Mononuclear cell (primary cell): ENCODE data around the gene KRTAP12-3. TPM values are rescaled to one million over a fixed set of nuclear protein-coding genes. Genes with fewer than 3 reads are reported as not detected.
"Not testable (repeated sequence)": the region's sequence is repeated elsewhere in the genome, so short reads cannot be mapped to it uniquely, and the experiment has no call there.

Experiments
- H3K27me3 ChIP-seq: 2 replicates; pipeline ENCODE4 v1.6.0; 2011; ENCODE audit warnings: low read length, control low read depth; ENCODE audit not compliant: insufficient read depth
- H3K4me1 ChIP-seq: 2 replicates; pipeline ENCODE4 v1.5.1; 2011; ENCODE audit warnings: mild to moderate bottlenecking, low read length, control low read depth; ENCODE audit not compliant: insufficient read depth
- H3K4me3 ChIP-seq: 2 replicates; pipeline ENCODE4 v1.5.1; 2011; ENCODE audit warnings: mild to moderate bottlenecking, low read length, moderate library complexity
- H3K9me3 ChIP-seq: 2 replicates; pipeline ENCODE4 v1.5.1; 2011; ENCODE audit warnings: low read depth, mild to moderate bottlenecking, control low read depth, low read length
- total RNA-seq: library from RNA; depleted of rRNA; stranded (reverse); fragments of >200 nt; gene quantifications from one replicate; pipeline ENCODE4 v1.2.3, GENCODE V29; 2012

Gene KRTAP12-3
- total RNA-seq, 1 donor: not detected

GRCh38 chr21:44696572-44696971, 38.8 kb downstream of the KRTAP12-3 start:
- Histone ChIP-seq H3K9me3 (peaks cover 14% of the 10 kb centered on the region), H3K4me1 (no peaks in the 10 kb centered on the region), H3K4me3 (no peak overlapping the region), H3K27me3 (peaks cover 15% of the 10 kb centered on the region)

GRCh38 chr21:44697172-44697810, 39.6 kb downstream of the KRTAP12-3 start, which contains the start of gene KRTAP10-12:
KRTAP10-12 (plus strand) TSS chr21:44697172; CDS start chr21:44697202, 30 bp downstream.
- Histone ChIP-seq H3K27me3 (peaks cover 15% of the 10 kb centered on the region), H3K9me3 (peaks cover 13% of the 10 kb centered on the region)
- H3K4me3 ChIP-seq, H3K4me1 ChIP-seq: not testable (repeated sequence)

- Histone ChIP-seq H3K9me3 (peaks cover 6% of the 10 kb centered on the region), H3K4me1 (no peaks in the 10 kb centered on the region), H3K27me3 (peaks cover 15% of the 10 kb centered on the region), H3K4me3 (no peak overlapping the region)
These were observed 40.3 kb downstream of the KRTAP12-3 start for GRCh38 chr21:44697811-44698734.

- Histone ChIP-seq H3K9me3 (no peaks in the 10 kb centered on the region), H3K27me3 (peaks cover 23% of the 10 kb centered on the region), H3K4me3 (no peak overlapping the region), H3K4me1 (no peaks in the 10 kb centered on the region)
These were observed 41.8 kb downstream of the KRTAP12-3 start for GRCh38 chr21:44699502-44700001.

- no peak overlapping the region for H3K4me3 ChIP-seq
- H3K9me3 ChIP-seq: no peaks in the 10 kb centered on the region
- H3K27me3 ChIP-seq: peaks cover 27% of the 10 kb centered on the region
- no peaks in the 10 kb centered on the region for H3K4me1 ChIP-seq
These were observed 42.6 kb downstream of the KRTAP12-3 start for GRCh38 chr21:44700101-44701022.

GRCh38 chr21:44701023-44701400, 43.3 kb downstream of the KRTAP12-3 start:
- Histone ChIP-seq H3K4me1 (no peaks in the 10 kb centered on the region), H3K27me3 (peaks cover 29% of the 10 kb centered on the region), H3K4me3 (no peak overlapping the region), H3K9me3 (no peaks in the 10 kb centered on the region)

GRCh38 chr21:44701541-44701940, 43.8 kb downstream of the KRTAP12-3 start:
- no peaks in the 10 kb centered on the region for H3K9me3 ChIP-seq
- H3K27me3 ChIP-seq: peaks cover 34% of the 10 kb centered on the region
- no peaks in the 10 kb centered on the region for H3K4me1 ChIP-seq
- H3K4me3 ChIP-seq: no peak overlapping the region

GRCh38 chr21:44702111-44702972, 44.6 kb downstream of the KRTAP12-3 start:
- H3K9me3 ChIP-seq: no peaks in the 10 kb centered on the region
- H3K4me3 ChIP-seq: no peak overlapping the region
- H3K4me1 ChIP-seq: no peaks in the 10 kb centered on the region
- peaks cover 37% of the 10 kb centered on the region for H3K27me3 ChIP-seq

- Histone ChIP-seq H3K27me3 (peaks cover 40% of the 10 kb centered on the region), H3K9me3 (no peaks in the 10 kb centered on the region), H3K4me1 (no peaks in the 10 kb centered on the region), H3K4me3 (no peak overlapping the region)
These were observed 45.4 kb downstream of the KRTAP12-3 start for GRCh38 chr21:44702973-44703730.

GRCh38 chr21:44703731-44704635, 46.3 kb downstream of the KRTAP12-3 start:
- Histone ChIP-seq H3K9me3 (no peaks in the 10 kb centered on the region), H3K4me3 (no peak overlapping the region), H3K27me3 (peaks cover 43% of the 10 kb centered on the region), H3K4me1 (no peaks in the 10 kb centered on the region)

- Histone ChIP-seq H3K9me3 (no peaks in the 10 kb centered on the region), H3K4me3 (no peak overlapping the region), H3K27me3 (peaks cover 49% of the 10 kb centered on the region), H3K4me1 (peaks cover 4% of the 10 kb centered on the region)
These were observed 46.9 kb downstream of the KRTAP12-3 start for GRCh38 chr21:44704636-44705001.

GRCh38 chr21:44706026-44706705, 48.4 kb downstream of the KRTAP12-3 start:
- H3K4me3 ChIP-seq: no peak overlapping the region
- H3K4me1 ChIP-seq: peaks cover 6% of the 10 kb centered on the region
- H3K9me3 ChIP-seq: no peaks in the 10 kb centered on the region
- H3K27me3 ChIP-seq: peaks cover 63% of the 10 kb centered on the region
